HEK293 (cell line): ENCODE results near the gene GCNT2.

Experiments
- BCL11A ChIP-seq: fragments of 450-650 bp; formaldehyde crosslinking; IDR thresholded peaks from 2 replicates; pipeline ENCODE4 v1.5.1; 2016; ENCODE audit warnings: low read depth, missing biosample characterization, missing genetic modification characterization
- CTCF ChIP-seq: fragments of 450-650 bp; formaldehyde crosslinking; IDR thresholded peaks from 2 replicates; pipeline ENCODE4 v1.5.1; 2016; ENCODE audit warnings: missing biosample characterization, missing genetic modification characterization
- MEIS1 ChIP-seq: sonication (generic); formaldehyde crosslinking; IDR thresholded peaks from 2 replicates; pipeline ENCODE4 v1.8.1; 2022; ENCODE audit warnings: missing genetic modification reagents, mild to moderate bottlenecking, borderline replicate concordance
- PATZ1 ChIP-seq: fragments of 450-650 bp; formaldehyde crosslinking; IDR thresholded peaks from 2 replicates; pipeline ENCODE4 v1.5.1; 2016; ENCODE audit warnings: missing biosample characterization, missing genetic modification characterization
- PRDM10 ChIP-seq: fragments of 450-650 bp; formaldehyde crosslinking; IDR thresholded peaks from 2 replicates; pipeline ENCODE4 v1.5.1; 2016; ENCODE audit warnings: missing biosample characterization, missing genetic modification characterization
- ZBTB49 ChIP-seq: fragments of 450-650 bp; formaldehyde crosslinking; IDR thresholded peaks from 2 replicates; pipeline ENCODE4 v1.5.1; 2016; ENCODE audit warnings: missing biosample characterization, missing genetic modification characterization, low read depth
- ZBTB8A ChIP-seq: fragments of 450-650 bp; formaldehyde crosslinking; IDR thresholded peaks from 2 replicates; pipeline ENCODE4 v1.5.1; 2016; ENCODE audit warnings: missing biosample characterization, missing genetic modification characterization
- ZNF274 ChIP-seq, 2 experiments: fragments of 200-500 bp in 1 of 2; fragments of 450-650 bp in 1 of 2; sonication (Bioruptor generic) in 1 of 2; formaldehyde crosslinking in 1 of 2; IDR thresholded peaks; 2 replicates each; pipeline versions ENCODE4 v1.5.1 to v1.6.1; 2014 to 2016; ENCODE audit warnings: borderline replicate concordance in 1 of 2, inconsistent platforms in 1 of 2, low read length in 1 of 2, missing biosample characterization in 1 of 2, missing genetic modification characterization in 1 of 2
- ZNF311 ChIP-seq: fragments of 450-650 bp; formaldehyde crosslinking; IDR thresholded peaks from 2 replicates; pipeline ENCODE4 v1.5.1; 2017; ENCODE audit warnings: missing biosample characterization, missing genetic modification characterization, borderline replicate concordance
- ZNF433 ChIP-seq: fragments of 450-650 bp; formaldehyde crosslinking; IDR thresholded peaks from 2 replicates; pipeline ENCODE4 v1.5.1; 2016; ENCODE audit warnings: missing biosample characterization, missing genetic modification characterization, low read depth
- ZNF530 ChIP-seq: fragments of 450-650 bp; formaldehyde crosslinking; IDR thresholded peaks from 2 replicates; pipeline ENCODE4 v1.5.1; 2016; ENCODE audit warnings: low read depth, missing biosample characterization, missing genetic modification characterization
- ZNF654 ChIP-seq: fragments of 450-650 bp; formaldehyde crosslinking; IDR thresholded peaks from 2 replicates; pipeline ENCODE4 v1.5.1; 2016; ENCODE audit warnings: low read depth, missing biosample characterization, missing genetic modification characterization
- ZNF76 ChIP-seq: fragments of 450-650 bp; formaldehyde crosslinking; IDR thresholded peaks from 2 replicates; pipeline ENCODE4; 2016; ENCODE audit warnings: low read depth, missing biosample characterization, missing genetic modification characterization, borderline replicate concordance
- ZNF776 ChIP-seq: fragments of 450-650 bp; formaldehyde crosslinking; IDR thresholded peaks from 2 replicates; pipeline ENCODE4 v1.5.0; 2017; ENCODE audit warnings: missing biosample characterization, missing genetic modification characterization, borderline replicate concordance

GRCh38 chr6:10662742-10663141 lies 141.6 kb downstream of the GCNT2 start:
- TF ChIP-seq ZNF311 (tag by site-specific recombination) (no peak), ZNF274 (IDR thresholded peaks at IDR 0.05; ENCODE audit: low read length) (no peak), ZNF274 (tag by site-specific recombination; IDR thresholded peaks at IDR 0.05; ENCODE audit: borderline replicate concordance) (no peak), ZNF433 (no peak), ZNF776 (tag by site-specific recombination) (no peak), BCL11A (no peak), ZBTB49 (no peak), CTCF (tag by site-specific recombination) (no peak), ZBTB8A (tag by site-specific recombination) (no peak), PATZ1 (tag by site-specific recombination) (no peak), PRDM10 (no peak), MEIS1 (CRISPR knock-in tag) (no peak), ZNF654 (tag by site-specific recombination) (no peak), ZNF530 (tag by site-specific recombination) (no peak), ZNF76 (tag by site-specific recombination) (no peak)
